GM19467 (cell line): Measurements from ENCODE around the gene KIF21B.
A peak's percentile ranks its signal among the peaks of the same experiment; 100 is the strongest.

ENCODE experiments used
- ATAC-seq: cut with Tn5 transposase; IDR thresholded peaks from one replicate; pipeline ENCODE4 v1.9.1; 2021; ENCODE audit warnings: mild to moderate bottlenecking, moderate library complexity; ENCODE audit not compliant: unreplicated experiment

The KIF21B gene

GRCh38 chr1:201020040-201020591 lies 3.4 kb downstream of the KIF21B start:
- ATAC-seq = no peak

GRCh38 chr1:201019321-201019977 lies 4.1 kb downstream of the KIF21B start:
- peak; percentile 59 for ATAC-seq

DNA sequence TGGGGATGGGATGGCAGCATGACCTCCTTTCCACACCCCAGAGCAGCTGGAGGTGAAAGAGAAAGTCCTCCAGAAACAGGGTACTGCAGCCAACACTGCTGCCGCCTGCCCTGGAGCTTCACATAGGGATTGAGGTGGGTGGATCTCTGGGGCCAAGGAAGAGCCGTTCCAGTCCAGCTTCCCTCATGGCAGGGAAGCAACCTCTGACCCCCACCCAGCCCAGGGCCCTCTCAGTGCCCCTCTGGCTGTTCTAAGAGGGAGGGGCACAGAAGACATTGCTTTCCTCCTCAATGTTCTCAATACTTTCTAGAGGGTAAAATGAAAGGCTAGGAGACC lies 5.7 kb downstream of the KIF21B start:
- ATAC-seq = no peak

DNA sequence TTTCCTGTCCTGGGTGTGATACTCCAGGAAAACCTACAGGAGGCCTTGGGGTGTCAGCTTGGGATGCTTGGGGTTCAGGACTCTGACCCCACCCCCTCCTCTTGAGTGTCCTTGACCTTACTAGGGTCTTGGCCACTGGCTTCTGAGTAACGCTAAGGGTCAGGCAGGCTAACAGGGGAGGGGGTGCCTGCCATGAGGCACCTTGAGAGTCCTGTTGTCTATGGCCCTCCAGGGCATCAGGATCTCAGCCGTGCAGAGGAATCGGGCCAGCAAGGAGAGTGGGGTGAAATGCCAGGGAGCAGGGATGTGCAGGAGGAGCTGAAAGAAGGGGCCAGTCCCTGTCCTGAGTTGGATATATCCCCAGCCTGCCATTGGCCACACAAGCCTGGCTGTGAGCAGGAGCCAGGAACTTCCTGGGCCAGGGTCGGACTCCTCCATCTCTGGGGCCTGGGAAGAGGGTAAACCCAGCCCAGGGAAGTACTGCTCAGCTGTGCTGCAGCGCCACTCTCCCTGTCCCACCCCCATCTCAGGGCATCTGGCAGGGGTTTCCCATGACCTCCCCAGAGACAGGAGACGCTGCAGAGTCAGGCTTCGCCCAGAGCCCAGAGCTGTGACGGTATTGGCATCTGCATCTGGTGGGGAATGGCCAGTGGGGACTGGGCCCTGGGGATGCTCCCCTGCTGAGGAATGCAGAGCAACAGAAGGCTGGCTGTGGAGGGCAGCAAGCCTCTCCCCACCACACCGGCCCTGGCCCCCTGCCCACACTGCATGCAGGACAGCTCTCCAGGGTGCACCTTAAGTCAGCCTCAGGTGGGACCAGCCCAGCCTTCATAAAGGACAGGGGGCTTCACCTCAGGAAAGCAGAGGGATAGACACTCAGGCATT lies 6.3 kb downstream of the KIF21B start:
- no peak for ATAC-seq

DNA sequence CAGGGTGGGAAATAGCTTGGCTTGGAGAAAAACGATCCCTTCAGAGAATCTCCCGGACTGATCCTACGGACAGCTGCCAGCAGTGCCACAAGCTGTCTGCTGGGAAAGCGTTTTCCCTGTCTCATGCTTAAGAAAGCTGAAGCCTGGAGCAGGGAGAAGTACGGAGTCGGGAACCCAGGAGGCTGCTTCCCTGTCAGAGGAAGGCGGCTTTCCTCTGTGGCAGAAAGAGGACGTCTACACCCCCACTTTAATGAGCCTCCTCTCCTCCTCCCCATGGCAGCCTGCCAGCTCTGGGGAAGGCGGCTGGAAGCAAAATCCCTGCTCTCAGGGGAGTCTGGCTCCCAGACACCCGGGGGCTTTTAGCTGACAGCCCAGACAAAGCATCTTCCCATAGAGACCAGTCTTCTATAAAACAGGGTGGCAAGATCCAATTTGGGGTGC lies 7.3 kb downstream of the KIF21B start:
- ATAC-seq = no peak

- ATAC-seq = no peak
These were observed 7.9 kb downstream of the KIF21B start for GRCh38 chr1:201015551-201016091.

- ATAC-seq = no peak
These were observed 8.7 kb downstream of the KIF21B start for GRCh38 chr1:201014816-201015200.

- ATAC-seq = no peak
These were observed 9.3 kb downstream of the KIF21B start for GRCh38 chr1:201013991-201014815.

DNA sequence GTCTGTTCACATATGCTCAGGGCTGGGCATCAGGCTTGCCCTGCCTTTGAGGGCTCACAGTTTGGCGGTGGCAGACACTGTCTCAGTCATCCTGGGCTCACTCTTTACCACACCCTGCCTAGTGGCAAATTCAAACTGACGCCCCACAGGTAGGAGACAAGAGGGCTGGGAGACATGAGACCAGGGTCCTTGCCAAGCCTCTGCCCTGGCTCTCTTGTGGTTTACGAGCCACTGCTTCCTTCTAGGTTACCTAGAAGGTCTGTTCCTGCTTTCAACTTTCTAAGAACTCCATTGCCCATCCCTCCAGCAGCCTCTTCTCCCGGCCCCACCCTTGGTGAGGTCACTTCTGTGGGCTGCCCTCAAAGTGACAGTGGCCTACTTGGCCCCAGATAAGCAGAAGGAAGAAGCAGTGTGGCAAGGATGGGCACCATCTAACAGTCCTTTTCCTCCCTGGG lies 10.5 kb downstream of the KIF21B start:
- no peak for ATAC-seq

DNA sequence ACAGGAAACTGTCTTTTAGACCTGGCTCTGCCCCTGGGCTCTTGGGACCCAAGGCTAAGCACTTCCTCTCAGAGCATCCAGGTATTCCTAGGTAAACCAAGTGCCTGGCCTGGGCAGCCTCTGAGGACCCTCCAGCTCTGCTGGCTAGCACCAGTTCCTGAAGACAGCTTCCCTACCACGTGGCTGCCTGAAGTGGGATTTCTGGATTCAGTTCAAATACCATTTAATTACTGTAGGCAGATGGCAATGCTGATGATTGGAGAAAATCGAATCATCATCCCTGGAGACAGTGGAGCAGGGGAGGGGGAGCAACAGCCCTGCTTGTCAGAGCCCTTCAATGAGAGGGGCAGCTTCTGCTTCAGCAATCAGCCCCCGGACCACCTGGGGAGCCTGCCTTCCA lies 11.9 kb downstream of the KIF21B start:
- ATAC-seq = no peak

GRCh38 chr1:201009962-201010645 lies 13.4 kb downstream of the KIF21B start:
- ATAC-seq = no peak

- ATAC-seq = no peak
These were observed 14.7 kb downstream of the KIF21B start for GRCh38 chr1:201008666-201009360.

DNA sequence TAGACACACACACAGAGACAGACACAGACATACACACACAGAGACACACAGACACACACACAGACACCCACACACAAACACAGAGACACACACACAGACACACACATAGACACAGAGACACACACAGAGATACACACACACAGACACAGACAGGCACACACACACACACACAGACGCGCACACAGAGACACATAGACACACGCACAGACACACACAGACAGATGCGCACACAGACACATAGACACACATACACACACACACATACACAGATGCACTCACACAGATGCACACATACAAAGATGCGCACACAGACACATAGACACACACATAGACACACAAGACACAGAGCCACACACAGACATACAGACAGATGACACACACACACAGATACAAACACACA lies 16.0 kb downstream of the KIF21B start:
- no peak for ATAC-seq

GRCh38 chr1:201006450-201006849 lies 17.1 kb downstream of the KIF21B start:
- ATAC-seq = no peak

- no peak for ATAC-seq
These were observed 18.8 kb downstream of the KIF21B start for GRCh38 chr1:201004732-201005131.

- no peak for ATAC-seq
These were observed 19.4 kb downstream of the KIF21B start for GRCh38 chr1:201004154-201004553.

DNA sequence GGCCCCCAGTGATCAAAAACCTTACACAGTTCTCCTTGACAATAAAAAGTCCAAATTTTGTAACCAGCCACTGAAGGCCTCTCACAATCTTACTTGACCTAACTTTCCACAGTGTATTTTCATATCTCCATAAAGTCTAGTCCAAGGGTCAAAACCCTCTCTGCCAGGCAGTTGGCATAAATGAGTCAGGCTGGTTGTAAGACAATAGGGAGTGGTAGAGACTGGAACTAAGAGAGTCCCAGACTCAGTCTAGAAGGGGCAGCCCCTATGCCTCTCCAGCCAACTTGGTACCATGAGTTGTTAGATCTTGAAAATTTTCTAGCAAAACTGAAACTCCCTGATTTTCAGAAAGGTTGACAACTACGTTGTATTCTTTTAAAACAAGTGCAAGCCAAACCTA lies 21.0 kb downstream of the KIF21B start:
- no peak for ATAC-seq

DNA sequence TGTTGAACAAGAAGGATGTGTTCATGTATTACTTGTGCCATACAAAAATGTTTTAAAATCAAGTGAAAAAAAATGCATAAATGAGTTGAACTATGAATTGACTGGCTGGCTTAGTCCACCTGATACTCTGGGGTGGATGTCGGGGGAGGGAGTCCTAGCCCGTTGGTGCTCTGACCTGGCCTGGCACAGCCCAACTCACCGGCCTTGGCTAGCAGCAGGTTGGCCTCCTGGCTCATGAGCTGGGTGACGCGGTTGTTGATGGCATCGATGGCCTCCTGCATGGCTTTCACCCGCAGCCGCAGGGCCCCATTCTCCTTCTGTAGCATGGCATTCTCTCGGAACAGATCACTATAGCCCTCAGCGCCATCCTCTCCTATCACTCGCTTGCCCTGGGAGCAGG lies 21.6 kb downstream of the KIF21B start:
- no peak for ATAC-seq

GRCh38 chr1:201000391-201000790 lies 23.1 kb downstream of the KIF21B start:
- no peak for ATAC-seq

- no peak for ATAC-seq
These were observed 23.8 kb downstream of the KIF21B start for GRCh38 chr1:200999667-201000066.
